Upper lobe of right lung (tissue), 1 donor: ENCODE data around the gene PDE11A. TPM values are rescaled to one million over a fixed set of nuclear protein-coding genes. Genes with fewer than 3 reads are reported as not detected.

Experiments
- ATAC-seq: fragments of 200-7000 bp; cut with Tn5 transposase; one replicate; pipeline ENCODE4 v1.9.1; 2020; ENCODE audit warnings: mild to moderate bottlenecking, moderate library complexity
- DNase-seq: peaks from one replicate; pipeline ENCODE4 v3.0.0-alpha.2; 2020
- H3K27ac ChIP-seq: fragments of 200-600 bp; one replicate; pipeline ENCODE4 v1.8.0; 2022
- H3K27me3 ChIP-seq: fragments of 200-600 bp; one replicate; pipeline ENCODE4 v1.8.0; 2022; ENCODE audit warnings: mild to moderate bottlenecking
- H3K36me3 ChIP-seq: fragments of 200-600 bp; one replicate; pipeline ENCODE4 v1.8.0; 2022
- H3K4me1 ChIP-seq: fragments of 200-600 bp; one replicate; pipeline ENCODE4 v1.8.0; 2022
- H3K4me3 ChIP-seq: fragments of 200-600 bp; one replicate; pipeline ENCODE4 v1.8.0; 2022; ENCODE audit warnings: mild to moderate bottlenecking
- H3K9me3 ChIP-seq: fragments of 200-600 bp; one replicate; pipeline ENCODE4 v1.8.0; 2022
- intact Hi-C: fragments of 100-400 bp; cut with DNase I; formaldehyde crosslinking; loops from one replicate; pipeline ENCODE4 v1.11.0; 2022
- total RNA-seq: library from RNA; stranded (reverse); fragmentation: NEBNext Ultra II Directional; extraction: Animal tissue kit (Norgen Biotek cat#: 25700); gene quantifications from one replicate; pipeline ENCODE4 v1.2.1, GENCODE V29; 2021
- TF ChIP-seq, protein P1 (sequence below): fragments of 200-600 bp; IDR thresholded peaks from one replicate; pipeline ENCODE4 v1.8.0; 2022; ENCODE audit warnings: antibody characterized with exemption
- donor health status: DM: no; HTN: yes; CAD: no; lungs with severe emphysema.

PDE11A gene
- total RNA-seq, 1 donor from 2014 or later: not detected

DNA sequence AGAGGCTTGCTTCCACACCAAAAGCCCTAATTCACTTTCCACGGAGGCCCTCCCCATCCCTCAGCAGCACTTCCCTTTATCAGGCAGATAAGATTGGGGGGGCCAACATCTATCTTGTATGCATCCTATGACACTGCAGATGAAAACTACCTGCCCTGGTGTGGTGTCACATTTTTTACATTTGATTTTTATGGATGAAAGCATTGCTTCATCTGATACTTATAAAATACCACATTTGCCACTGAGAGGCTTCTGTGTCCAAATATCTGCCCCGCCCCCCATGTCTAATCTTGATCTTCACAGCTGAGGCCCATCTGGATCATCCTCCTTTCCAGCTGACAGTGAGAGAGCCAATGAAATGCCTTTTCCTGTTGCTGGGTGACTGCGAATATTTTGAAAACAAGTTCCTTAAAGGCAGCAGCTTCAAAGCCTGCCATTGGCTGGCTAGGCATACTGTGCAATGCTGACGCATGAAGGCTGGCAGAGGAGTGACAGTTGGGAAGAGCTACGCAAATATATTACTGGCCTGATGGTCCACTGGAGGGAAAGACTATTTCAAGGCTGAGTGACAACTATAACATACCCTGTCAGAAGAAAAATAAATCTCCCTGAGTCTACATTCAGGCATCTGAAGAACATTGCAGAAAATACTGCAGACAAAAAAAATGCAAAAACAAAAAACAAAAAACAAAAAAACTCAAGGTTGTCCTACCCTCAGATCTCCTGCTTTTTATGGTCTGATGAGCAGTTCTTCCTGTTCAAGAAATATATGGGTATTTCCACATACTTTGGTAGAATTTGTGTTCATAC lies 318.7 kb downstream of the PDE11A start:
- peak; percentile 87 for ATAC-seq
- no peak overlapping the region for H3K4me3 ChIP-seq
- no peaks in the 10 kb centered on the region for H3K36me3 ChIP-seq
- H3K27ac ChIP-seq: peak overlapping the region; percentile 60
- intact Hi-C loops: no loop called here
- H3K27me3 ChIP-seq: no peaks in the 10 kb centered on the region
- no peak for DNase-seq
- no peaks in the 10 kb centered on the region for H3K4me1 ChIP-seq
- no peaks in the 10 kb centered on the region for H3K9me3 ChIP-seq
- TF ChIP-seq, protein P1, sequence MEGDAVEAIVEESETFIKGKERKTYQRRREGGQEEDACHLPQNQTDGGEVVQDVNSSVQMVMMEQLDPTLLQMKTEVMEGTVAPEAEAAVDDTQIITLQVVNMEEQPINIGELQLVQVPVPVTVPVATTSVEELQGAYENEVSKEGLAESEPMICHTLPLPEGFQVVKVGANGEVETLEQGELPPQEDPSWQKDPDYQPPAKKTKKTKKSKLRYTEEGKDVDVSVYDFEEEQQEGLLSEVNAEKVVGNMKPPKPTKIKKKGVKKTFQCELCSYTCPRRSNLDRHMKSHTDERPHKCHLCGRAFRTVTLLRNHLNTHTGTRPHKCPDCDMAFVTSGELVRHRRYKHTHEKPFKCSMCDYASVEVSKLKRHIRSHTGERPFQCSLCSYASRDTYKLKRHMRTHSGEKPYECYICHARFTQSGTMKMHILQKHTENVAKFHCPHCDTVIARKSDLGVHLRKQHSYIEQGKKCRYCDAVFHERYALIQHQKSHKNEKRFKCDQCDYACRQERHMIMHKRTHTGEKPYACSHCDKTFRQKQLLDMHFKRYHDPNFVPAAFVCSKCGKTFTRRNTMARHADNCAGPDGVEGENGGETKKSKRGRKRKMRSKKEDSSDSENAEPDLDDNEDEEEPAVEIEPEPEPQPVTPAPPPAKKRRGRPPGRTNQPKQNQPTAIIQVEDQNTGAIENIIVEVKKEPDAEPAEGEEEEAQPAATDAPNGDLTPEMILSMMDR: no peak

DNA sequence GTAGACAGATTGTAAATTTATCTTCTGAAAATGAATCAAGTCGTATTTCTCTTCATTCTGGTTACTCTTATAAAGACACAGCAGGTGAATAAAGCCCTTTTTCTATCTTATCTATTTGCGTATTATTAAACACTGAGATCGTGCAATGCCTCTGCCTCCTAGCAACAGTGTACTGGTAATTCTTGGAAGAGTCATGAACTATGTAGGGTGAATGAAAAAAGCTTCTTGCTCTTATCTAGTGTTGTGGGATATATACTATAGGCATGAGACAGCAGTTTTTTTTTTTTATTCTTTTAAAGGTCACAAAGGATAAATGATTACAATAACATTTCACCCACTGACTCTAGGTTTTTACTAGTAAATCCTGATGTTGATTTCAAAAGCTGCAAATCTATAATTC lies 324.2 kb downstream of the PDE11A start:
- no peak for ATAC-seq
- no peak for DNase-seq
- Histone ChIP-seq H3K9me3 (no peaks in the 10 kb centered on the region), H3K27ac (no peak overlapping the region), H3K36me3 (no peaks in the 10 kb centered on the region), H3K27me3 (no peaks in the 10 kb centered on the region), H3K4me1 (peaks cover 4% of the 10 kb centered on the region), H3K4me3 (no peak overlapping the region)
- intact Hi-C loops: no loop called here
- TF ChIP-seq, protein P1: no peak

DNA sequence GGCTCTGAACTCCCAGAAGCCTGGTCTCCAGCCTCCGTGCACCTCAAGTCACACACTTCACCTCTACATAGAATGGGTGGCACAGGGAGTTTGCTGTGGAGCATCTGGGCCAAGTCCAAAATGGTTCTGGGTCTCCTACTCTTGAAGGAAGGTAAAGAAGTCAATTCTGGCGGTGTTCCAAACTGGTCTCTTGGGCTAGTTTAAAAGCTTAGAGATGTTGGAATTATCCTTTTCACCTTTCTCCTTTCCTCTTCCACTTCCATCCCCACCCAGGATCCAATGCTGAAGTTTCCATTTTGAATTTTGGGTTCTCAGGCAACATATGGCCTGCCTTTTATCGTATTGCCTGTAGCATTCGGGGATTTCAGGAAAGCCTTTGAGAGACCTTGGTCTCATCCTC lies 325.2 kb downstream of the PDE11A start:
- TF ChIP-seq, protein P1: no peak
- Histone ChIP-seq H3K27ac (no peak overlapping the region), H3K4me3 (no peak overlapping the region), H3K27me3 (no peaks in the 10 kb centered on the region), H3K9me3 (no peaks in the 10 kb centered on the region), H3K36me3 (no peaks in the 10 kb centered on the region), H3K4me1 (peaks cover 4% of the 10 kb centered on the region)
- DNase-seq (no peak), ATAC-seq (no peak)
- intact Hi-C loops: no loop called here

DNA sequence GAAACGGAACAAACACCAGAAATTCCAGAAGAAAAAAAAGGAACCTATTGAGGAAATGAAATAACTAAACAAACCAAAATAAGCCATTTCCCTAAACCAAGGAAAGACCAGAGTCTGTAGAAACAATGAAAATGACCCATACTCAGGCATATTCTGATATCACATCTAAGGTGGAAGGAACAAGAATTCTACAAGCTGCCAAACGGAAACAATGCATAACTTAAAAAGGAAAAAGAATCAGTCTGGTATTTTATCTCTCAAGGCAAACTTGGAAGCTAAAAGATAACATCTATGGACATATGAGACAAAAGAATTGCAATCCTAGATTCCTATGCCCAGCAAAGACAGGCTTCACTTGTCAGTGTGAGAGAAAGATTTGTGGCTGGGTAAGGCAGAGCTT lies 326.2 kb downstream of the PDE11A start:
- intact Hi-C loops: no loop called here

DNA sequence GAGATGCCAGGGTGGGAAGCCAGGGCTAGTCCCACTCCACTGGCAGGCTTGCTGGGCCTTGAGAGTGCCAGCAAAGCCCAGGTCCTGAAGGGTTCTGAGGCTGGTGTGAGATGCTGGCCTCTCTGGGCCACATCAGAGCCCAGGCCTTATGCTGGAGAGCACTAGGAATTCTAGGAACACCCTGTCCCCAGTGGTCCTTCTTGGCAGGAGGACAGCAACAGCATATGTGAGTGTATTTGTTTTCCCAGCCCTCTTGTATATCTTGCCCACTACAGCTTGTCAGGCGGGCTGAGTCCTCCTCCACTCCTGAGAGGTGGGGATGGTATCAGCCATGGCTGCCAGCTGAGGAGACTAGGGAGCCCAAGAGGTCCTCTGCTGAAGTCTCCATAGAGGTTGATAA lies 327.0 kb downstream of the PDE11A start:
- H3K36me3 ChIP-seq: no peaks in the 10 kb centered on the region
- DNase-seq (no peak), ATAC-seq (peak; percentile 21)
- intact Hi-C loops: no loop called here
- TF ChIP-seq, protein P1: no peak
- H3K4me3 ChIP-seq: no peak overlapping the region
- H3K27me3 ChIP-seq: no peaks in the 10 kb centered on the region
- no peaks in the 10 kb centered on the region for H3K9me3 ChIP-seq
- H3K27ac ChIP-seq: no peak overlapping the region
- peaks cover 4% of the 10 kb centered on the region for H3K4me1 ChIP-seq

More for the DNA sequence above, 326.2 kb downstream of the PDE11A start:
- no peak overlapping the region for H3K4me3 ChIP-seq
- no peaks in the 10 kb centered on the region for H3K36me3 ChIP-seq
- DNase-seq: no peak
- H3K4me1 ChIP-seq: peaks cover 4% of the 10 kb centered on the region
- no peak overlapping the region for H3K27ac ChIP-seq
- no peaks in the 10 kb centered on the region for H3K9me3 ChIP-seq
- no peak for ATAC-seq
- TF ChIP-seq, protein P1: no peak
- no peaks in the 10 kb centered on the region for H3K27me3 ChIP-seq
